ENCODE measurements around the gene CEBPG. TPM values are rescaled to one million over a fixed set of nuclear protein-coding genes. Genes with fewer than 3 reads are reported as not detected.

Gene CEBPG
- total RNA-seq, 2 experiments from 2014 or later = 24.0 to 24.4 TPM

DNA sequence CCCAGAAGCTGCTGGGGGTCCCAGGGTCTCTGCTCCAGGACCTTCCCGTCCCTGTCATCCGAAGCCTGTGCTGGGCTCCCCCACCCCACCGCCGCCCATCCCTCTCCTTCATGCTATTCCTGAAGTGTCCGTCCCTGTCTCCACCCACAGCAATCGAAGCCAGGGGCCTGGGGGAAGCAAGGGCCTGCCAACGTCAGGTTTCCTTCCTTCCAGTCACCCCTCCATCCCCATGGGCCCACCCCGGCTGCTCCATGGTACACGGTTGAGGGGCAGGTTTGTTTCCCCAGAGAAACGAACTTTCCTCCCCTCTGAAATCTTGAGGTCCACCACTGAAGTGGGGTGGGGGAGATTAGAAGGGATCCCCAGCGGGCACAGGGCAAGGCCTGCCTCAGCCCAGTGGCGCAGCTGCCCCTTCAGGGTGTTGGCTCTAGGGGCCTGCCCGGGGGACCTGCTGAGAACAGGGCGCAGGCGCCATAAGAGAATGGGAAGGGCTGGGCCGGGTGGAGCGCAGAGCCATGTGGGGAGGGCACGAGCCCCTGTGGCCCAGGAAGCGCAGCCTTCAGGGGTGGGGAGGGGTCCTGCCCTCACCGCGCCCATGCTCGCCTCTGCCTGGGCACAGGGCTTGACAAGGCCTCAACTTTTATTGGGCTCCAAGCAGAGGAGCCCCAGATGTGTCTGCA is 16.1 kb downstream of the CEBPG start:
- Mint-ChIP-seq H3K4me1 (no peaks in the 10 kb centered on the region), H3K27me3 (no peaks in the 10 kb centered on the region), H3K36me3 (ENCODE audit: low read depth) (no peaks in the 10 kb centered on the region), H3K9me3 (no peaks in the 10 kb centered on the region), H3K4me3 (no peak overlapping the region), H3K27ac (no peak overlapping the region)
- no peak for DNase-seq
- ChIA-PET POLR2A (interaction anchor here (0.6 kb wide), 1 partner anchor 220 kb away, joined by 3 read pairs; no protein-coding TSS in a partner anchor), CTCF (no interaction called here)

DNA sequence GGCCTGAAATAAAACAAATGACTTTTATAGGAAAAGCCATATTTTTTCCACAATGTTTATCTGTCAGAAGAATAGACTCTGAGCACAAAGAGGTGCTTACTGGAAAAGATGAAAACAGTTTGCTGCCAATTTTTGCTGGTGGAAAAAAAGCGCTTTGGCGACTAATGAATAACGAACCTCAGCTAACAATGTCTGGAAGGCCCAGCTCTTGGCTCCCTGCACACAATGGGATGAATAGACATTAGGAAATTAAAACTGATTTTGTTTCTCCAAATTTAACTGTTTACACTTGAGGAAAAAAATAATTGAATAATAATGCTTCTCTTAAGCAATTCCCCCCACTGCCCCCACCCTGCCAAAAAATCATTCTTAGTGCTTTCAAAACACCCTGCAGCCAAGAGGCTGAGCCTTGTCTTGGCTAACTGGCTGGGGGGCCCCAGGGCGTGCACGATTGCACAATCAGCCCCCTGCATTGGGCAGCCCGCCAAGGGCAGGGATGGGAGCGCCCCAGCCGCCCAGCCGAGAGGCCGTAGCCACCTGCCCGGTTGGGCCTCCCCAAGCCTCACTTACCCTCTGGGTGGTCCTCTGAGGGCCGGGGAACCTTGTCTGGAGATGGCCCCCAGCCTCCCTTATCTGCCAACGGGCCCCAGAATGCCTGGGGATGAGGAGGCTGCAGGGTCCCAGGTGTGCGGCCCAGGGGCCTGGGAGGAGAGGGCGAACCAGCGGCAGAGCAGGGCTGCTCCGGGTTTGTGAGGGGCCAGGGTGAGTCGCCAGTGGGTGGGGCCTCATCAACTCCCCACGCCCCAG is 16.8 kb downstream of the CEBPG start:
- no peak for DNase-seq
- H3K9me3 Mint-ChIP-seq = no peaks in the 10 kb centered on the region

DNA sequence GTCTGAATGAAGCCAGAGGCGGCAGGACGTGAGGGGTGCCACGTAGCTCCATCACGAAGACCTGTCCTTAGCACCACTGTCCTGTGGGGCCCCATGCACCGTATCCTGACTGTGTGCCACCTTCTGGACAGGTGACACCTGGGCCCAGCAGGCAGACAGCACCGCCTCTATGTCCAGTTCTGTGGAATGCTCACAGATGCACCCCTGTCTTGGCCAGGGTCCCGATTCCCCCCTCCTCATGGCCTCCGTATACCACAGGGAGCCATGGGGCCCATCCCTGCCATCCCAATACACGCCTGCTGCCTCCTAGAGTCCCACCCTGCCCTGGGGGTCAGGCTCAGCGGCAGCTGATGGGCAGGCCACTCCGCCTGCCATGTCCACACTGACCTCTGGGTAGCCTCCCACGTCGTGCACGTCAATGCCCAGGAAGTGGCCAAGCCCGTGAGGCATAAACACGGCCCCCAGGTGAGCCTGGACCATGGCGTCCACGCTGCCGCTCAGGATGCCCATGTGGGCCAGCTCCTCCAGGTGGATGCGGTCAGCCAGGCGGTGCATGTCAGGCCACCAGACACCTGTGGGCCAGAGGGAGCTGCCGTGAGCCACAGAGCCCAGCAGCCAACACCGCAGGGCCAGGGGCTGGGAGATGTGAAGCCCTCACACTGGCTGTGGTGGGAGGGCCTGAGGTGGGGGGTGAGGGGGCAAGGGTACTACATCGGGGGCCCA is 17.6 kb downstream of the CEBPG start:
- no peak overlapping the region for H3K27ac Mint-ChIP-seq
- ChIA-PET CTCF (interaction anchor here (1.1 kb wide), 1 partner anchor 17 kb away, joined by 3 read pairs; no protein-coding TSS in a partner anchor), POLR2A (no interaction called here)
- DNase-seq = no peak
- no peaks in the 10 kb centered on the region for H3K36me3 Mint-ChIP-seq (ENCODE audit: low read depth)
- H3K9me3 Mint-ChIP-seq = no peaks in the 10 kb centered on the region
- H3K27me3 Mint-ChIP-seq = no peaks in the 10 kb centered on the region
- no peaks in the 10 kb centered on the region for H3K4me1 Mint-ChIP-seq
- no peak overlapping the region for H3K4me3 Mint-ChIP-seq

More for the DNA sequence above, 16.8 kb downstream of the CEBPG start:
- CTCF ChIA-PET = no interaction called here
- POLR2A ChIA-PET = interaction anchor here (0.6 kb wide), 1 partner anchor 220 kb away, joined by 3 read pairs; no protein-coding TSS in a partner anchor
- Mint-ChIP-seq H3K4me3 (no peak overlapping the region), H3K27ac (no peak overlapping the region), H3K36me3 (ENCODE audit: low read depth) (no peaks in the 10 kb centered on the region), H3K4me1 (no peaks in the 10 kb centered on the region), H3K27me3 (no peaks in the 10 kb centered on the region)

DNA sequence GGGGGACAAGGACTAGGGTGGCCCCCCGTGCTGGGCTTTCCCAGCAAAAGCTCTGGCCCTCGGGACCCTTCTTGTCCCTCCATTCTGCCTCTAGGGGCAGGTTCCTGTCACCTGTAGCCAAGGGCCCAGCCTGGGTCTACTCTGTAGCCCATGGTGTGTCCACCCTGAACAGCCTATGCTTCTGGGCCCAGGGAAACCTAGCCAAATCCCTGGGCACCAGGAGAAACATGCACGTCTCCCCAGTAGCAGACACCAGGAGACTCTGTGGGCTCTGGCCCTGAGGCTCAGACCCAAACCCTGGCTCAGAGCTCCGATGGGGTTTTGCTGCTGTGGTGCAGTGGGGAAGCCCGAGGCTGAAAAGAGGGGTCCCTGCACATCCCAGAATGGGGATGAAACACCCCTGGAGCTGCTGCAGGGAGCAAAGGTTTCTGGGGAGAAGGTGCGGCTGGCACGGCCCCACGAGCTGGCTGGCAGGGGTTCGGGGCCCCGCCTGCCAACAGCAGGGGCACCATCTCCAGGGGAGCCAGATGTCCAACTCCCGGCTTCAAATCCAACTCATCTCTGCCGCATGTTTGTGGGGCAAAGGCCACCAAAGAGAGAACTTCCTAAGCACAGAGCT is 18.2 kb downstream of the CEBPG start:
- H3K27me3 Mint-ChIP-seq = no peaks in the 10 kb centered on the region
- no peak overlapping the region for H3K27ac Mint-ChIP-seq
- no peak for DNase-seq
- no peaks in the 10 kb centered on the region for H3K36me3 Mint-ChIP-seq (ENCODE audit: low read depth)
- H3K4me3 Mint-ChIP-seq = no peak overlapping the region
- CTCF ChIA-PET = interaction anchor here (1.1 kb wide), 1 partner anchor 17 kb away, joined by 3 read pairs; no protein-coding TSS in a partner anchor
- no peaks in the 10 kb centered on the region for H3K4me1 Mint-ChIP-seq
- no peaks in the 10 kb centered on the region for H3K9me3 Mint-ChIP-seq
- POLR2A ChIA-PET = no interaction called here

DNA sequence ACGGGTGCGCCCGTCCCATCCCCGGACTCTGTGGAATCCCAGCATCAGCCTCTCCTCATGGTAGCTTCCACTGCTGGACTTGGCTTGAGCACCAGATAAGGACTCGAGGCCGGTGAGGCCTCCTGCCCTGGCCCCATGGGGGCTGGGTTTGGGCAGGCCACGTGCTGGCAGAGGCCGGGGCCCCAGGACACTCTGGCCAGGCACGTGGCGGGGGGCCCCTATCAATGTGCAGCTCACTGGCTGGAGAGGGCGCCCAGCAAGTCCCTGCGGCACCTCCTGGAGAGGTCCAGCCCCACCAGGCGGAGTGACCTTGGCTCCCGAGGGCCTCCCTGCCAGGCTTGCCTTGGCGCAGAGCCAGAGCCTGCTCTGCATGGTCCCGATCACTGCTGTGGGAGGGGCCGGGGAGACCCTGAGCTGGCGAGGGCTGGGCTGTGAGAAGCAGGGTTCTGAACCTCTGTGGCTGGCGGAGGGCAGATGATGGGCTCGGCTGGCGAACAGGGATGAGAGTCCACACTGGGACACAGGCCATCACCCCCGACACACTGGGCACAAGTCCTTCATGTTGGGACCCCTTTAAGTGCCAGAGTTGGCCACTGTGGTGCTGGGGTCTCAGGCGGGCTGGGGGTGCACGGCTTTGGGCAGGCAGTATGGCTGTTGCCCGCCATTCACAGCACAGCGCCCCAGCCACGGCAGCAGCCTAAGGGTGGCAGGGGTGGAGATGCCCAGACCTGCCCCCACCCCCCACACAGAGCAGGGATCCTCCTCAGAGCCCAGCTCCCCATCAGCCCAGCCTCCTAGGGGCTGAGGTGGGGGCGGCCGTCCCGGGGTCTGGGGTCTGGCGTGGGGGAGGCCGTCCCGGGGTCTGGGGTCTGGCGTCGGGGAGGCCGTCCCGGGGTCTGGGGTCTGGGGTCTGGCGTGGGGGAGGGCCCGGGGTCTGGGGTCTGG is 19.1 kb downstream of the CEBPG start:
- H3K4me1 Mint-ChIP-seq = no peaks in the 10 kb centered on the region
- CTCF ChIA-PET = interaction anchor here (1.1 kb wide), 1 partner anchor 16 kb away, joined by 3 read pairs; no protein-coding TSS in a partner anchor
- H3K27me3 Mint-ChIP-seq = no peaks in the 10 kb centered on the region
- DNase-seq = no peak
- H3K4me3 Mint-ChIP-seq = no peak overlapping the region
- no peaks in the 10 kb centered on the region for H3K9me3 Mint-ChIP-seq
- POLR2A ChIA-PET = no interaction called here
- no peaks in the 10 kb centered on the region for H3K36me3 Mint-ChIP-seq (ENCODE audit: low read depth)
- no peak overlapping the region for H3K27ac Mint-ChIP-seq

DNA sequence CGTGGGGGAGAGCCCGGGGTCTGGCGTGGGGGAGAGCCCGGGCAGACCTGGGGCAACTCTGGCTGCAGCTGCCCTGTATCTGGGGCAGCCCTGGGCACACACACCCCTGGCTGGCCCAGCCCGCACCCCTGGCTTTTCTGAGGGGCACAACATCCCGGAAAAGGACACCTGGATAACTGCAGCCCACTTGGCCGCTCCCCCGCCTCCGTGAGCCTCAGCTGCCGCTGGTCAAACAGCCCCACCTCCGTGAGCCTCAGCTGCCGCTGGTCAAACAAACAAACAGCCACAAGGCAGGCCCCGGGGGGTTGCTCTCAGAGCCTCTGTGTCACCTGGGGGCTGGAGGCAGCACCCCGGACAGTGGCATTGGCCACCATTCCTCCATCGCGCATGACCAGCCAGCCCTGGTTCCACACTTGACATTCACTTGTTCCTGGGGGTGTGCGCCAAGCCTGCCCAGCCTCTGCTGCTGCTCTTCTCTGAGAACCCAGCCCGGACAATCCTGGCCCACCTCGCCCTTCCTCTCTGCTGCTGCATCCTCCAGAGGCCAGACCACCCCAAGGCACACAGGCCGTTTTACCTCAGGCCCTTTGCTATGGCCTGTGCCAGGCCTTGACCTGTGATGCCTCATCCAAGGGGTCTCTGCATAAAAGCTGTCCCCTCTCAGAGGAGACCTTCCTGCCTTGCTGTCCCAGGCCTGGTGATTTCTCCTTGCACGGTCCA is 19.9 kb downstream of the CEBPG start:
- CTCF ChIA-PET = interaction anchor here (1.3 kb wide), 1 partner anchor 11 kb away, joined by 4 read pairs; no protein-coding TSS in a partner anchor
- DNase-seq = no peak
- POLR2A ChIA-PET = no interaction called here
- no peaks in the 10 kb centered on the region for H3K27me3 Mint-ChIP-seq
- H3K4me1 Mint-ChIP-seq = no peaks in the 10 kb centered on the region
- no peaks in the 10 kb centered on the region for H3K36me3 Mint-ChIP-seq (ENCODE audit: low read depth)
- H3K4me3 Mint-ChIP-seq = no peak overlapping the region
- no peak overlapping the region for H3K27ac Mint-ChIP-seq
- H3K9me3 Mint-ChIP-seq = no peaks in the 10 kb centered on the region

DNA sequence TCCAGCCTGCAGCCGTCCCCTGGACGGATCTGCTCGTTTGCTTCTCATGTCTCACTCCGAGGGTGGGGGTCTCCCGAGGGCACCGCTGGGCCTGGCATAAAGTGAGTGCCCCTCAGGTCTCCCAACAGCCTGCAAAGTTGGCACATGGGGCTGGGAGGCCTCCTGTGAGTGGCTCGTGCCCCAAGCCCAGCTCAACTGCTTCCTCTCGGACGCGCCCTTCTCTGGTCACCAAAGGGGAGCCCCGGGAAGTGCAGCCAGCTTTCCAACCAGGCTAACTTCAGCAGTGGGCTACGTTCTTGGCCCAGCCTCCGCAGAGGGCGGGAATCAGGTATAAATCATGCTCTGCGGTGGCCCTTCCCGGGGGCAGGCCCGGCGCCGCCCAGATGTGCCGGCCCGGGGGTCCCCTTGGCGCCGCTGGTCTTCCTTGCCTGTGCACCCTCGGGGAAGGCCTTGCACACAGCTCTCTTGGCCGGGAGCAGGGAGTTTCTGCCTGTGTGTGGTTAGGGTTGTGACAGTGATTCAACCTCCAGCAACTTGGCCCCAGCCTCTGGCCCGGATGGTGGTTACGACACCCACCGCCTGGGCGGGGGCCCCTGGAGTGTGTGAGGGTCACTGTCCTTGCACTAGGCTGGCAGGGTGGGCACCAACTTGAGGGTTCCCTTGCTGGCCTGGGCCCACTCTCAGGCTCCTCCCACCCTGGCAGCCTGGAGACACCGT is 20.7 kb downstream of the CEBPG start:
- CTCF ChIA-PET = interaction anchor here (1.3 to 1.5 kb wide), 2 partner anchors 10 to 20 kb away, joined by 4 read pairs; partner anchors contain the start of gene CEBPG
- H3K9me3 Mint-ChIP-seq = no peaks in the 10 kb centered on the region

DNA sequence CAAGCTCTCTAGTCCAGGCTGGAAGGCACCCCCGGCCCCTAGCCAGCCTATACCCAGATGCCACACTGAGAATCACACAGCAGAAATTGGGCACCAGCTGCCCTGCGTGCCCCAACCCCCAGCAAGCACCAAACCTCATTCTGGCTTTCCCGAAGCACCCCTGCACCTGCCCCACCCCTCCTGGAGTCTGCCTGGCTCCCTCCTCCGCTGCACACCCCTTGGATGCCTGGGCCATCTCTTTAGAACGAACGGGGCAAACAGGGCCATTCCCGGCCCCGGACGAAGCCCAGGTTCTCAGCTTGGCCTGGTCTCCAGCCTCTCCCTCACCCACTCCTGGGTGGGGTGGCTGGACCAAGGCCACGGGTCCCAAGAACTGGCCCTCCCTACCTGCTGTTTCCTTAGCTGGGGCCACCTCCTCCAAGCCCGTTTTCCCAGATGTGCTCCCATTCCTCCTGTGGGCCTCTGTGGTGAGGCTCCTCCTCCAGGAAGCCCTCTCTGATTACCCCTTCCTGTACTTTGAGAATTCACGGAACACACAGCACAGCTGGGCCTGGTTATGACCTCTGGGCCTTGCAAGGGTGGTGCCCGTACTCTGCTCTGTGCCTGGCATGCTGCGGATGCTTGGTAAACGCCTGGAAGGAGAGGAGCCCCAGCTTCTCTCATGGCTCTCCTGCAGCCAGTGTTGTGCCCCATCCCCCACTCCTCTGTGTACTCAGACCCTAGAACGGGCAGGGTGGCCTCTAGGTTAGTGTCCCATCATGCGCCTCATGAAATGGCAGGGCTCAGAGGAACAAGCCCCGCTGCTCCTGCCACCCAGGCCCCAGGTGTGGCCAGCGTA is 21.4 kb downstream of the CEBPG start:
- no peak for DNase-seq
- CTCF ChIA-PET = interaction anchor here (1.3 to 1.5 kb wide), 2 partner anchors 9 to 21 kb away, joined by 4 read pairs; partner anchors contain the start of gene CEBPG
- H3K27me3 Mint-ChIP-seq = no peaks in the 10 kb centered on the region
- POLR2A ChIA-PET = no interaction called here
- no peaks in the 10 kb centered on the region for H3K9me3 Mint-ChIP-seq
- no peak overlapping the region for H3K4me3 Mint-ChIP-seq
- peak overlapping the region; percentile 50 for H3K27ac Mint-ChIP-seq
- no peaks in the 10 kb centered on the region for H3K36me3 Mint-ChIP-seq (ENCODE audit: low read depth)
- H3K4me1 Mint-ChIP-seq = no peaks in the 10 kb centered on the region

More for the DNA sequence above, 20.7 kb downstream of the CEBPG start:
- POLR2A ChIA-PET = no interaction called here
- Mint-ChIP-seq H3K36me3 (ENCODE audit: low read depth) (no peaks in the 10 kb centered on the region), H3K27ac (no peak overlapping the region), H3K27me3 (no peaks in the 10 kb centered on the region), H3K4me3 (no peak overlapping the region), H3K4me1 (no peaks in the 10 kb centered on the region)
- DNase-seq = no peak

DNA sequence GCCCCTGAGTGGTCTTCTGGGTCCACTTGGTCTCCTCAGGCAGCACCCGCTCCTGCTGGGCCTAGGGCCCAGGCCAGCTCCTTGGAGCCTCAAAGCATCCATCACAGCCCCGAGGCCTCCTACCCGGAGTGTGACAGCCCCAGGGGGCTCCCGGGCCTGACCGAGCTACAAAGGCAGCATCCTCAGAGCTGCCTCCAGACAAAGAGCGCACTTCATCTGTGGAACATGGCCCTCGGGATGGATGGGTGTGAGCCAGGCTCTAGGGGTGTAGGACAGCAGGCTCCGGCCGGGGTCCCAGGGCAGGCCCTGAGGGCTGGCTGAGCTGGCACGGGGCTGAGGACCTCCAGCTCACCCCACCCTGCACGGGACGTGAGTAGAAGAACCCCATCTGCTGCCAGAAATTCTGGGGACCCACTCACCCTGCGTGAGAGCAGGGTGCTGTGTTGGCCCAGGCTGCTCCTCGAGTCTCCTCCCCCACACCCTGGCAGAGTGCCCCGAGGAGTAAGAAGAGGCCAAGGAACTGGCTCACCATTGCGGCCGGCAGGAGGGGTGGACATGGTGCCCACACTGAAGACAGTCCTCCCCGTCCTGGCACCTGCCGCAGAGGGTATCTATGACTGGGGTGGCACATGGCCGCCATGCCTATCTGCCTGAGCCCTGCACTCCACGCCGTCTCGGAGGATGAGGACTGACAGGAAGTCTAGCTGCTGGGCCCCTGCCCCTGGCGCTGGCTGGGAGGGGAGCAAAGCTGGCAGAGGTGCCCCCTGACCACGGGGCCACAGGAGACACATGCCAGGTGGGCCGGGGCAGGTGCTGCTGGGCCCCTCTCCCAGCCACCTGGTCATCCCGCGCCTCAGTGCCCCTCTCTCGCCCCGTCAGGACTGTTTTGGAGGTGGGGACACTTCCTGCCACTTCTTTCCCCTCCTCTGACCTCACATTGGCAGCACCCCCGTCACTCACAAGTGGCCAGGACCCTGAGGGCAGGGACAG is 22.3 kb downstream of the CEBPG start:
- DNase-seq = no peak
- no peaks in the 10 kb centered on the region for H3K9me3 Mint-ChIP-seq
- H3K27me3 Mint-ChIP-seq = no peaks in the 10 kb centered on the region
- H3K4me1 Mint-ChIP-seq = no peaks in the 10 kb centered on the region
- H3K27ac Mint-ChIP-seq = no peak overlapping the region
- H3K36me3 Mint-ChIP-seq (ENCODE audit: low read depth) = no peaks in the 10 kb centered on the region
- ChIA-PET POLR2A (no interaction called here), CTCF (interaction anchor here (0.6 to 1.5 kb wide), 2 partner anchors 22 to 253 kb away, joined by 4 to 5 read pairs; partner anchors contain the start of gene CEBPG)
- no peak overlapping the region for H3K4me3 Mint-ChIP-seq

Measured in activated CD4-positive, alpha-beta T cell treated with anti-CD3 and anti-CD28 coated beads, Interleukin-2, amount 10 ng/mL, durations not matched to agents 7 days and 5 days (primary cell).